ENCODE results near the gene MEGF11. TPM values are rescaled to one million over a fixed set of nuclear protein-coding genes. Genes with fewer than 3 reads are reported as not detected.
A peak's percentile ranks its signal among the peaks of the same experiment; 100 is the strongest.

The MEGF11 gene
- total and polyA plus RNA-seq, 3 experiments from 2014 or later, result not detected

GRCh38 chr15:65920825-65921309 is 332.7 kb downstream of the MEGF11 start:
- H3K9me3 ChIP-seq (ENCODE audit: low read length), result no peaks in the 10 kb centered on the region
- CTCF ChIA-PET, result no interaction called here
- no peaks in the 10 kb centered on the region for H3K4me1 ChIP-seq (ENCODE audit: insufficient read depth, low read length)
- Mint-ChIP-seq H3K27me3 (no peaks in the 10 kb centered on the region), H3K4me1 (peaks cover 0 to 15% (median 8%) of the 10 kb centered on the region in 3 donors), H3K36me3 (peaks cover 0 to 2% (median 1%) of the 10 kb centered on the region in 3 donors), H3K4me3 (no peak overlapping the region), H3K27ac (no peak overlapping the region), H3K9me3 (no peaks in the 10 kb centered on the region)
- DNase-seq, result no peak
- POLR2A ChIA-PET, result no interaction called here
- no peaks in the 10 kb centered on the region for H3K27me3 ChIP-seq (ENCODE audit: insufficient read depth, low read length, poor library complexity, severe bottlenecking)
- H3K4me3 ChIP-seq (ENCODE audit: low read length), result no peak overlapping the region
- no peak overlapping the region for H3K27ac ChIP-seq (ENCODE audit: low read depth, low read length)
- H3K36me3 ChIP-seq (ENCODE audit: insufficient read depth, low read length), result no peaks in the 10 kb centered on the region

DNA sequence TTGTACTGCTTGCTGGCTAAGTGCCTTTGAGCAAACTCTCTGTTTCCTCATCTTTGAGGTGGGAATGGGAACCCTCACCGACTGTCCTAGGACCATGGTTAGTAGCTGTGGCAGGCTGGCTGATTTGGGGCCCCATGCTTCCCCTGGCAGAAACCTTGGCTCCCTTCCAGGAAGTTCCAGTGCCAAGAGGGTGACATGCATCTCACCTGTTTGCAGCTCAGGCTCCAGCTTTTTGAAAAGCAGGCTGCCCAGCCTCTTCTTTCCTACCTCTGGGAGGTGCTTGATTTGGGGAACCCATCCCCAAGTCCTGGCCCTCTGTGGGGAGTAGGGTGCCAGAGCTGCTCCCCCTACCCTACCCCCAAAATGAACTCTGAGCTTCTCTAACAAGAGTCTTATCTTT is 333.4 kb downstream of the MEGF11 start:
- no peak overlapping the region for H3K27ac ChIP-seq (ENCODE audit: low read depth, low read length)
- Mint-ChIP-seq H3K36me3 (peaks cover 0 to 2% (median 1%) of the 10 kb centered on the region in 3 donors), H3K27ac (no peak overlapping the region), H3K9me3 (no peaks in the 10 kb centered on the region), H3K4me3 (no peak overlapping the region), H3K4me1 (peaks cover 0 to 15% (median 8%) of the 10 kb centered on the region in 3 donors), H3K27me3 (no peaks in the 10 kb centered on the region)
- no peaks in the 10 kb centered on the region for H3K9me3 ChIP-seq (ENCODE audit: low read length)
- no peaks in the 10 kb centered on the region for H3K4me1 ChIP-seq (ENCODE audit: insufficient read depth, low read length)
- H3K36me3 ChIP-seq (ENCODE audit: insufficient read depth, low read length), result no peaks in the 10 kb centered on the region
- no peak overlapping the region for H3K4me3 ChIP-seq (ENCODE audit: low read length)
- ChIA-PET POLR2A (no interaction called here), CTCF (no interaction called here)
- H3K27me3 ChIP-seq (ENCODE audit: insufficient read depth, low read length, poor library complexity, severe bottlenecking), result no peaks in the 10 kb centered on the region
- no peak for DNase-seq

- peak overlapping the region in 1 of 8 donors; percentile 19 for H3K27ac Mint-ChIP-seq
Measured at GRCh38 chr15:65919353-65919752, 334.2 kb downstream of the MEGF11 start.

GRCh38 chr15:65918945-65919344 is 334.6 kb downstream of the MEGF11 start:
- POLR2A ChIA-PET, result no interaction called here
- H3K4me3 ChIP-seq (ENCODE audit: low read length), result no peak overlapping the region
- Mint-ChIP-seq H3K9me3 (no peaks in the 10 kb centered on the region), H3K27me3 (no peaks in the 10 kb centered on the region), H3K4me3 (no peak overlapping the region), H3K4me1 (peaks cover 0 to 15% (median 8%) of the 10 kb centered on the region in 3 donors), H3K36me3 (peaks cover 0 to 2% (median 1%) of the 10 kb centered on the region in 3 donors), H3K27ac (peak overlapping the region in 1 of 8 donors; percentile 33)
- no peaks in the 10 kb centered on the region for H3K9me3 ChIP-seq (ENCODE audit: low read length)
- no peaks in the 10 kb centered on the region for H3K36me3 ChIP-seq (ENCODE audit: insufficient read depth, low read length)
- no peak for DNase-seq
- no peaks in the 10 kb centered on the region for H3K27me3 ChIP-seq (ENCODE audit: insufficient read depth, low read length, poor library complexity, severe bottlenecking)
- no peaks in the 10 kb centered on the region for H3K4me1 ChIP-seq (ENCODE audit: insufficient read depth, low read length)
- H3K27ac ChIP-seq (ENCODE audit: low read depth, low read length), result no peak overlapping the region
- CTCF ChIA-PET, result no interaction called here

More at GRCh38 chr15:65919353-65919752, 334.2 kb downstream of the MEGF11 start:
- Histone ChIP-seq H3K27me3 (ENCODE audit: insufficient read depth, low read length, poor library complexity, severe bottlenecking) (no peaks in the 10 kb centered on the region), H3K36me3 (ENCODE audit: insufficient read depth, low read length) (no peaks in the 10 kb centered on the region), H3K9me3 (ENCODE audit: low read length) (no peaks in the 10 kb centered on the region), H3K27ac (ENCODE audit: low read depth, low read length) (no peak overlapping the region), H3K4me1 (ENCODE audit: insufficient read depth, low read length) (no peaks in the 10 kb centered on the region), H3K4me3 (ENCODE audit: low read length) (no peak overlapping the region)
- Mint-ChIP-seq H3K4me1 (peaks cover 0 to 15% (median 8%) of the 10 kb centered on the region in 3 donors), H3K36me3 (peaks cover 0 to 2% (median 1%) of the 10 kb centered on the region in 3 donors), H3K4me3 (no peak overlapping the region), H3K9me3 (no peaks in the 10 kb centered on the region), H3K27me3 (no peaks in the 10 kb centered on the region)
- no peak for DNase-seq
- ChIA-PET CTCF (no interaction called here), POLR2A (no interaction called here)

- H3K27me3 ChIP-seq (ENCODE audit: insufficient read depth, low read length, poor library complexity, severe bottlenecking), result no peaks in the 10 kb centered on the region
- Mint-ChIP-seq H3K27ac (peak overlapping the region in 3 of 8 donors; percentile 14 to 36 (median 15)), H3K4me1 (peaks cover 0 to 15% (median 8%) of the 10 kb centered on the region in 3 donors), H3K9me3 (no peaks in the 10 kb centered on the region), H3K4me3 (no peak overlapping the region), H3K27me3 (no peaks in the 10 kb centered on the region), H3K36me3 (peaks cover 0 to 2% (median 1%) of the 10 kb centered on the region in 3 donors)
- DNase-seq, result no peak
- no peaks in the 10 kb centered on the region for H3K4me1 ChIP-seq (ENCODE audit: insufficient read depth, low read length)
- H3K9me3 ChIP-seq (ENCODE audit: low read length), result no peaks in the 10 kb centered on the region
- CTCF ChIA-PET, result no interaction called here
- POLR2A ChIA-PET, result no interaction called here
- H3K4me3 ChIP-seq (ENCODE audit: low read length), result no peak overlapping the region
- no peaks in the 10 kb centered on the region for H3K36me3 ChIP-seq (ENCODE audit: insufficient read depth, low read length)
- H3K27ac ChIP-seq (ENCODE audit: low read depth, low read length), result no peak overlapping the region
Measured at GRCh38 chr15:65918357-65918920, 335.1 kb downstream of the MEGF11 start.

- POLR2A ChIA-PET, result no interaction called here
- H3K36me3 ChIP-seq (ENCODE audit: insufficient read depth, low read length), result no peaks in the 10 kb centered on the region
- H3K9me3 Mint-ChIP-seq, result no peaks in the 10 kb centered on the region
- H3K27ac ChIP-seq (ENCODE audit: low read depth, low read length), result no peak overlapping the region
- H3K4me1 ChIP-seq (ENCODE audit: insufficient read depth, low read length), result no peaks in the 10 kb centered on the region
- no peak overlapping the region for H3K4me3 Mint-ChIP-seq
- CTCF ChIA-PET, result no interaction called here
- no peaks in the 10 kb centered on the region for H3K27me3 ChIP-seq (ENCODE audit: insufficient read depth, low read length, poor library complexity, severe bottlenecking)
- peaks cover 0 to 2% (median 1%) of the 10 kb centered on the region in 3 donors for H3K36me3 Mint-ChIP-seq
- no peak for DNase-seq
- no peak overlapping the region for H3K4me3 ChIP-seq (ENCODE audit: low read length)
- no peaks in the 10 kb centered on the region for H3K27me3 Mint-ChIP-seq
- peak overlapping the region in 3 of 8 donors; percentile 11 to 15 (median 14) for H3K27ac Mint-ChIP-seq
- no peaks in the 10 kb centered on the region for H3K9me3 ChIP-seq (ENCODE audit: low read length)
- H3K4me1 Mint-ChIP-seq, result peaks cover 0 to 15% (median 8%) of the 10 kb centered on the region in 3 donors
Measured at GRCh38 chr15:65917936-65918335, 335.6 kb downstream of the MEGF11 start.

DNA sequence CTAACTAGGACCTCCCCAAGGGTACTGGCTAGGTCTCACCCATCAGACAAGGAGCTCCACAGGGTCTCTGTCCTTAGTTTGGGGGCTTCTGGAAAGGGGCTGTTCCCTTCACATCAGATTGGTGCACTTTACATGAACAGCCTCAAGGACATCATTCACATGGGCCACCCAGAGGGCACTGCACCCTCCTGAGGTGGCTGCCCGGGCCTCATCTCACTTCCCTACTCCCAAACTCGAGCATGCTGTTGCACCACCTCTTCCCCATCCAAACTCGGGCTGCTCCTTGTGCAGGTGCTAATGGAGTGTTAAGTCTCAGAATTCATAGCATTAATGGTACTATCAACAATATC is 336.2 kb downstream of the MEGF11 start:
- Histone ChIP-seq H3K36me3 (ENCODE audit: insufficient read depth, low read length) (no peaks in the 10 kb centered on the region), H3K9me3 (ENCODE audit: low read length) (no peaks in the 10 kb centered on the region), H3K27me3 (ENCODE audit: insufficient read depth, low read length, poor library complexity, severe bottlenecking) (no peaks in the 10 kb centered on the region), H3K4me3 (ENCODE audit: low read length) (no peak overlapping the region), H3K4me1 (ENCODE audit: insufficient read depth, low read length) (no peaks in the 10 kb centered on the region), H3K27ac (ENCODE audit: low read depth, low read length) (no peak overlapping the region)
- H3K27ac Mint-ChIP-seq, result peak overlapping the region in 1 of 8 donors; percentile 61
- peaks cover 0 to 2% (median 1%) of the 10 kb centered on the region in 3 donors for H3K36me3 Mint-ChIP-seq
- peaks cover 0 to 15% (median 8%) of the 10 kb centered on the region in 3 donors for H3K4me1 Mint-ChIP-seq
- ChIA-PET POLR2A (no interaction called here), CTCF (no interaction called here)
- no peaks in the 10 kb centered on the region for H3K27me3 Mint-ChIP-seq
- no peaks in the 10 kb centered on the region for H3K9me3 Mint-ChIP-seq
- H3K4me3 Mint-ChIP-seq, result no peak overlapping the region
- DNase-seq, result no peak

DNA sequence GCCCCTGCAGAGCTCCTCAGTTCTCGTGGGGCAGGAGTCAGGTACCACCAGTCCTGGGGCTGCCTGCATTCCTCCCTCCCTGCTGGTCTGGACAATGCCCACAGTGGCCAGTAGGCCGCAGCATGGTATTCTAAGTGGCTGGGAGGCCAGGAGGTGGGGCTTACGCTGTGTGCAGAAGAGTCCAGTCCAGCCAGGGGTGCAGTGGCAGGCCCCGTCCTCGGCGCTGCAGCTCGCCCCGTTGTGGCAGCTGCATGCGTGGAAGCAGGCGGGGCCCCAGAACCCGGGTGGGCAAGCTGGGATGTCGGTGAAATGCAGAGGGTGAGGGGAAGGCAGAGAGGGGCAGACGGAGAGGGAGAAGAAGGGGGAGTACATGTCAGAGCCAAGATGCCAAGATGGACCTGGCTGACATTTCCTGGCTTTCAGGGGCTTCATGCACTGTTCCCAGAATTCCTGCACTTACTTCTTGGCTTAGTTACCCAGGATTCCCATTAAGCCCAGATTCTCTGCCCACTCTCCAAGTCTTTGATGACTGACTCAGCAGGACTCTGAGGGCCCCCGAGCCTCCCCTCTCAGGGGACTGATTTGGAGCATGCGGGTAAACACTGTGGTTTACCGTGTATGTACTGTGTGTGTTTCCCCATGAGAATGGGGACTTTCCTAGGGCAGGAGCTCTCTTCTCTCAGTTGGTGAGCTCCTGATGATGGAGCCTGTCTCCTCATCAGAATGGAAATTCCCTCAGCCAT is 336.7 kb downstream of the MEGF11 start:
- Histone ChIP-seq H3K9me3 (ENCODE audit: low read length) (no peaks in the 10 kb centered on the region), H3K4me1 (ENCODE audit: insufficient read depth, low read length) (no peaks in the 10 kb centered on the region), H3K36me3 (ENCODE audit: insufficient read depth, low read length) (no peaks in the 10 kb centered on the region), H3K4me3 (ENCODE audit: low read length) (no peak overlapping the region), H3K27ac (ENCODE audit: low read depth, low read length) (no peak overlapping the region), H3K27me3 (ENCODE audit: insufficient read depth, low read length, poor library complexity, severe bottlenecking) (no peaks in the 10 kb centered on the region)
- no peak for DNase-seq
- Mint-ChIP-seq H3K27me3 (no peaks in the 10 kb centered on the region), H3K4me3 (no peak overlapping the region), H3K36me3 (peaks cover 0 to 4% (median 2%) of the 10 kb centered on the region in 3 donors), H3K4me1 (peaks cover 0 to 15% (median 8%) of the 10 kb centered on the region in 3 donors), H3K27ac (peak overlapping the region in 2 of 8 donors; percentile 59 to 60), H3K9me3 (no peaks in the 10 kb centered on the region)
- POLR2A ChIA-PET, result no interaction called here
- CTCF ChIA-PET, result no interaction called here
